GM19023 (cell line): ENCODE measurements around the gene FARS2.

Experiments used
- ATAC-seq: cut with Tn5 transposase; IDR thresholded peaks from one replicate; pipeline ENCODE4 v1.9.1; 2021; ENCODE audit warnings: mild to moderate bottlenecking, moderate library complexity; ENCODE audit not compliant: unreplicated experiment

FARS2 gene

DNA sequence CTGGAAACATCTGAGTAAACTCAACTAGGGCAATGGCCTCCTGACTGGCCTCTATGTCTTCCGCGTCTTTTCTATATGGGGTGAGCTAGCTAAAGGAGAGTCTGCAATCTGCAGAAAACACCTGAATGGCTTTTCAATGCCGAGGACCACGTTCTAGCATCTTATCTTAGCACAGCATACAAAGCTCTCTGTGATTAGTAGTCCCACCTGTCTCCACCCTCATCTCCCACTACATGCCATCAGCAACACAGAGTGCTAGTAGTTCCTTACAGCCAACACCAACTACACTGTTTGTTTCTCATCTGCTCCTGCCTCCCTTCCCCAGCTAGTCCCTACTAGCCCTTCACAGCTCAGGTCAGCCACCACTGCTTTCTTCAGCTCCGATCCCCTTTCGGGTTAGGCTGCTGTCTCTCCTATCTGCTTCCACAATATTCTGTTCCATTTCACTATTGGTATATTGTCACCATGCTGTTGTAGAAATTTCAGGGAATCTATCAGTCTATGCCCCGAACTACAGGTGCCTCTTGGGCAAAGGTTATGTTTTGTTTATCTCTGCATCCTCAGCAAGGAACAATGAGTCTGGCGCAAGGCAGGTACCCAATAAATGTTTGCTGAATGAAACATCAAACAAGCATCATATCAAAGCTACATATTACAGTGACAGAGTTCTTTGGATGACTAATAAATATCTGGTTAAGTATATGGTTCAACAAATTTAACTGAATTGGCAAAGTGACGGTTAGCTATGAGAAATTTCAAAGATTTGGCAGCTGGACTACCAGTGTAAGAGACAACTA, 12.8 kb upstream of the FARS2 start:
- no peak for ATAC-seq

DNA sequence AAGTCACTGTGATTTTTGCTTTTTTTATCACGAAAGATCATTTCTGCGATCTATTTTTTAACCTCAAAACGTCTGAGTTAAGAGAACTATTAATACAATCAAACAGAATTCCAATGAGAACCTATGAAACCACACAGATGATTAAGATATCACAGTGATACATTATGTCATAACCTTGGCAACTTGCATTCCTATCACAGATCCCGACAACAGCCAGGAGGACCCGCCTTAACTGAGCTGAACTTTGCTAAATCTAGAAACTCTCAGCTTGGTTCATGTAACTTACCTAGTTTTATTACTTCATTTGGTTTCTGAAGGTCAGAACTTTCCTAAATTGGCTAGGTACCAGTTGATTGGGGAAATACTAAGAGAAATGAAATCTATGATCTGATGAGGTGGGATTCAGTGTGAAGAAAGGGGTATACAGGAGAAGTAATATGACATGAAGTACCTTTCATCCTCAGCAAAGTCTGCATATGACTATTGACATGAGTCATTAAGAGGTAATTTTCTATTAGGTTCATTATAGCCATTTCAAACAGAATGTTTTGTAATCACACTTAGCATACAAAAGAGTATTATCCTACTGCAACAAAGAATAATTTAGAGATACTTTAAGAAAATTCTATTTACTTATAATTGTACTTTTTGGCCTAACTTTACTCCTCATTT, 11.7 kb upstream of the FARS2 start:
- no peak for ATAC-seq

DNA sequence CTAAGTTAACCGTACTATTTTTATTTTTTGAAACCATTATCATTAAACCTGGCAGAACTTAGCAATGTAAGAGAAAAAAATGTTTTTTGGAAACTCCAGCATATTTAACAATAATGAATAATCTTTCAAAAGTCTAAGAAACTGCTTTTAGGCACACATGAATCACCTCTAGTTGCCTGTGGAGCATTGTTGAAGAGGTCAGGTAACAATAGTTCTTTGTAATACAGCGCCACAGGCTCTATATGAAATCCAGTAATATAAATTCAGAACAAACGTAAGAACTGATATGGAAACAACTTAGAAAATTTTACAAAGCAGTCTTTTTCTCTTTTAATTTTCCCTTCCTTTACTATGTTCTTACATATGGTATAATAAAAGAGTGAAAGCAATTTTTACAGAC, 10.9 kb upstream of the FARS2 start:
- no peak for ATAC-seq

DNA sequence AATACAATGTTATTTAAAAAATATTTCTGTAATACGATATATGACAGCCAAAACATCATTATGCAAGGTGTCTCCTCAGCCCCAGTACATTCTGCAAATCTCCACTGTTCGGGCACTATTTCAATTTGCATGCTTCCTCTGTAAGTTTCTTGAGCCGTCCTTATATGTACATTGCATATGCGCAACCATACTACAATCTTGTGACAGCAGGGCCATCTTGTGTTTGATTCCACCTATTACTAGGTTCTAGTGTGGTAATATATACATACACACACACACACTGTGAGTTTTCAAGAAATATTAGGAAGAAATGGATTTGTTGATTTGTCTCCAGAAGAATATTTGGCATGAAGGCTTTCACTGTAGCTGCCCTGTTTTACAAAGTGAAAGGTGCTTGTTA, 10.4 kb upstream of the FARS2 start:
- ATAC-seq, result no peak

DNA sequence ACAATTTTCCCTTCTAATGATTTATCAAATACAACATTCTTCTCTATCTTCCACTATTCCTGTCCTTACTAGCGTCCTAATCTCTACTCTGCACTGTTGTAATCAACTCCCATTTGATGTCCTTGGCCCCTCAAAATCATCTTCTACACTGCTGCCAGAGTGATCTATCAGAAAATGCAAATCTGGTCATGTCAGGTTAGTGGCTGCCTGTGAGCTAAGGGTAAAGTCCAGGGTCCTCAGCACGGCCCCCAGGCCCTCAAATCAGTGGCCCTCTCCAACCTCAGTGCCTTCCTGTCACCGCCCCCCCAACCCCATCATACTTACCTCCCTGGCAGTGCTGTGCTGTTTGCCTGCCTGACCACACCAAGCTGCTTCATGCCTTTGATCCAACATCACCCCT, 4.4 kb upstream of the FARS2 start:
- no peak for ATAC-seq

DNA sequence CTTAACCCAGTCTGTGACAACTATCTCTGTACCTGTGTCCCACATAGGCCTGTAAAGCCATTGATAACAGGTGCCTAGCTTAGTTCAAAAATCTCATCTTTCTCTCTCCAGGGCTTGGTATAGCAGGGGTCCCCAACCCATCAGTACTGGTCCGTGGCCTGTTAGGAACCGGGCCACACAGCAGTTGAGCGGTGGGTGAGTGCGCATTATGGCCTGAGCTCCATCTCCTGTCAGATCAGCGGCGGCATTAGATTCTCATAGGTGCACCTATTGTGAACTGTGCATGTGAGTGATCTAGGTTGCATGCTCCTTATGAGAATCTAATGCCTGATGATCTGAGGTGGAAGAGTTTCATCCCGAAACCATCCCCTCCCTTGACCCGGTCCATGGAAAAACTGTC, 3.9 kb upstream of the FARS2 start:
- ATAC-seq, result no peak

DNA sequence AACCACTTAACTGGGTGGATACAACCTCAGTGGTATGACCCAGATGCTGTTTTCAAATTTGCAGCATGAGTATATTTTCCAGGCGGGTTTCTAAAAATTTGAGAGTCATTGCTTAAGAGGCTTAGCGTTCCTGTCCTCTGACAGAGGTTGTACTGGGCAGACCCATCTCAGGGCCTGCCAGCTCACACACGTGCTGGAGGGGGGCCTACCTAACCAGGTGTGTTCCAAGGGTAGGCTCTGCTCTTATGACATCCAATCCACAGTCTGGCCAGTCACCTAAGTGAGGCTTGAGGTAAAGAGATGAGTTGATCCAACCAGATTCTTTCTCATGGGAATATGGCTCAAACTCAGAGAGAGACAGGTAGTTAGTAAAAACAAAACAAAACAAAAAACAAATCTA, 1.9 kb upstream of the FARS2 start:
- ATAC-seq, result no peak

DNA sequence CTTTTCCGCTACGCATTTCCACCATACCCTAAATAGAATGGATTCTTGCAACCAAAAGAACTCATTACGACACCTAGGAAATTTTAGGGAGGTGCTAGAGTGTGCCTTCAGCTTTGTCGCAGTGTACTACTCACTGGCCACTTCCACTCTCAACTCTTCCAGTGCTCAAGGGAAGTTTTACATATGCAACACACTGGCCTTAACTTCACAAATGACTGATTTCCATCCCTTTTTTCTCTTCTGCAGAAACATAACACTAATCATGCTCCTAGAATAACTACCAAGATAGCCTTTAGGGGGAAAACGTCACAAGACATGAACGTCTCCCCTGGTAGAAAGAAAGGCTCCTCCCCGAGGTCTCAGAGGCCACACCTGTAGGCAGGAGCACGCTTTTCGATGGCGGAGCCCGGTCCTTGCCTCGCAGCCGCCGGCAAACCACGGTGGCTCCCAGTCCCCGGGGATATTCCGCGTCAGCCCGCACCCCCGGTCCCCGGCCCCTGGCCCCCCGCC, 1.1 kb upstream of the FARS2 start:
- peak; percentile 72 for ATAC-seq

DNA sequence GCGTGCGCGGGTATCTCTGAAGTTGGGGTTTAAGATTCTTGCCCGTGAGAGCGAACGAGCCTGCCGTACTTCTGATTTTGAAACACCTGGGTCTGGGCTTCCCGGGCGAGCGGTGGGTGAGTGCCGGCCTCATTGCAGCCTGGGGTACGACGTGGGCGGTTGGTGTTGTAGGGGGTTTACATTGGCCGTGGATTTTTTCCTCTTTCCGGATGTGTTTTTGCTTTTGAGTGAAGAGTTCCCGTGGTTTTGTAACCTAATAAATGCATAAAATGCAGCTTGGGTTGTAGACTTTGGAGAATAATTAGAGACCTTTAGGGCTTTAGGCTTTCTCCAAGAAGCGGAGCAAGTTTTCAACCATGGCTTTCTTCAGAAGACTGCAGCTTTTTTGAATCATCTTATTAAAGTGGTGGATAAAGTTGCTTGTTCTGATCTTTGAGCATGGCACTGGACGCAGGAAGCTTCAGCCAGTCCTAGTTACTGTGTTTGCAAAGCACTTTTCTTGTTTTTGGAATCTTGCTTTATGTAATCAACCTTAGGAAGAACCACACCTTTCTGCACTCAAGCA, 314 bp downstream of the FARS2 start:
- ATAC-seq, result no peak

DNA sequence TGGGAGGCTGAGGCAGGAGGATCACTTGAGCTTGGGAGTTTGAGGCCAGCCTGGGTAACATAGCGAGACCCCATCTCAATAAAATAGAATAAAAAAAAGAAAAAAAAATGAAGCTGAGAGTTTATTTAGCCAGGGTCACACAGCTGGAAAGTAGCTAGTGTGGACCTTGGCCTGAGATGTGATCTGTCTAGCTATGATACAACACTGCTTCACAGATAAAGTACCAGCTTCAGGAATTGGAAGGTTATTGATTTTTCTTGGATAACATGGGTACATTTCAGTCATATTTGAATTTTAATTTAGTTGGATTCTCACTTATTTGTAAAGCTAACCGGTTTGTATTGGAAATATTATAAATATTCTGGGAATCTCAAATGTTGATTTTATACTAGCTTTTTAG, 5.1 kb downstream of the FARS2 start:
- ATAC-seq, result no peak

DNA sequence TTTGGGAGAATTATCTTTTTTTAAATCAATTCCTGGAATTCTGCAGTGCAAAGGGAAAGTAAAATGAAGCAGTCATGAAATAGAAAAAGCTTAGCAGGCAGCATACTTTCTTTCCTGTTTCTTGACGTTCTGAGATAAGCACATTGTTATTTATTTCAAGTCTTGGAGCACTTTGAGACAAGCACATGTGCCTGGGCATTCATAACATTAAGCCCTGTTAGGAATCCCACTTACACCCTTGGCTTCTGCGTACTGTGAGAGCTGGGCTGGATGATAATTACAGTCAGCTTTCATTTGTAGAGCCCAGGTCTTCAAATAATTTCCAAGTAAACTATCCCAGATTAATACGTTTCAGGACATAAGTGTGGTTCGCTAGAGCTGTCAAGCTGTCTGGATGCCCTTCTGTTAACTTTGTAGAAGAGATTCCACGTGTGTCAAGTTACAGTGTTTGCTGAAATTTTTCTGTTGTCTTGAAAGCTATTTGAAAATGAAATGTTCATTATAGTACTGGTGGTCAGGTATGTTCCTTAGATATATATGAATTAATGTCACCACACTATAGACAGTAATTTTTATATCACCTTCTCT, 8.9 kb downstream of the FARS2 start:
- no peak for ATAC-seq

DNA sequence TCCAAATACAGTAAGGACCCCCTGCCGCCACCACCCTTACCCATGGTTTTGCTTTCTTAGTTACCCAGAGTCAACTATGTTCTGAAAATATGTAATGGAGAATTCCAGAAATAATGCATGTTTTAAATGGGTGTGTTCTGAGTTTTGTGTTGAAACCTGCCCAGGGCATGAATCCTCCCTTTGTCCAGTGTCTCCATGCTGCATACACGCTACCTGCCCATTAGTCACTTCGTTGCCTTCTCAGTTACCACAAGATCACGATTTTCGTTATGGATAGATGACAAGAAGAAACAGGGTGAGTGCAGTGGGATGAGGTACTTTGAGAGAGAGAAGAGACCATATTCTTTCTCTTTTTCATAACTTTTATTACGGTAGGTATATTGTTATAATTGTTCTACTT, 10.6 kb downstream of the FARS2 start:
- no peak for ATAC-seq

DNA sequence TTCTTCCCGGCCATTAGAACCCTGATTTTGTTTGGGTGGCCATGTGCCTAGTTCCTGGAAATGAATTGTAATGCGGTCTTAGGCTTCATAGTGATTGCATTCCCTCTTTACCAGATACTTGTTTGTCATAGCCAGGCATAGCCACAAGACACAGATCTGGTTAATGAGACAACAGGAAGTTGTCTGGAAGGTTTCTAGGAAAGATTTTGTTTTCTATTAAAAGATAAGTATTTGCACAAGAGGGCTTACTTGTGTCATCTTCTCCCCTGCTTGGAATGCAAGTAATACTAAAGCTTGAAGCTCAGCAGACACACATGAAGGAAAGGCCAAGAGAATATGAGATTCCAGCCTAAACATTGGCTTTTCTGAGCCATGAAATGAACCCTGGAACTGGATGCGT, 12.9 kb downstream of the FARS2 start:
- ATAC-seq, result no peak

DNA sequence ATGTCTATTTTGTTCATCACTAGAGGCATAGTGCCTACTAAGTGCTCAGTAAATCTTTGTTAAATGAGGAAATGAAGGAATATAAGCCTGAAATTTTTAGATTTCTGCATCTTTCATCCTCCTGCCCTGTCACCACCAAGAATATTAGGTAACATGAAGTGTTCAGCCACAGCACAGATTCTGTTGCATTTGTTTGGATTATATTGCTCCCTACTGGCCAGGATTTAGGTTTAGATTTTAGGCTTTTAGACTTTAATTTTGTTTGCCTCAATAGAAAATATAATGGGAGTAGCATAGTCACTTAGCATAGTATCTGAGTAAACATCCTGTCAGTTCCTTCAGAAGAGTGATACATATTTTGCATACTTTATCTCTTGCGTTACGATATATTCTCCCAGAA, 14.2 kb downstream of the FARS2 start:
- ATAC-seq, result no peak

DNA sequence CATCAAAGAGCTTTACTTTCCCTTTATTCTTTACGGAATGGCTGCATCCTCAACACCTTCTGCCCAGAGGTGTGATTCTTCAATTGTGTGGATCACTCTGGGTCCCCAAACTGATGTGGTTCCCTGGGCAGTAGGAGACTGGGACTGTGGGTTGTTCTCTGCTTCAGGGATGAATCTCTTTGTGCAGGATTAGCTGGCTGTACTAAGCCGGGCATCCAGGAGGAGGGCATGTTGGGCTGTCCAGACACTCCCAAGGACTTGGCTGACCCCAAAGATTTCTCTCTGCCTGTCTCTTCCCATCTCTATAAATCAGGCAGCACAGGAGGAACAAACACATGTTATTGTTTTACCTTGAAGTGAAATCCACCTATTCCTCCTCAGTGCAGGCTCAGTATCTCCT, 15.3 kb downstream of the FARS2 start:
- no peak for ATAC-seq

DNA sequence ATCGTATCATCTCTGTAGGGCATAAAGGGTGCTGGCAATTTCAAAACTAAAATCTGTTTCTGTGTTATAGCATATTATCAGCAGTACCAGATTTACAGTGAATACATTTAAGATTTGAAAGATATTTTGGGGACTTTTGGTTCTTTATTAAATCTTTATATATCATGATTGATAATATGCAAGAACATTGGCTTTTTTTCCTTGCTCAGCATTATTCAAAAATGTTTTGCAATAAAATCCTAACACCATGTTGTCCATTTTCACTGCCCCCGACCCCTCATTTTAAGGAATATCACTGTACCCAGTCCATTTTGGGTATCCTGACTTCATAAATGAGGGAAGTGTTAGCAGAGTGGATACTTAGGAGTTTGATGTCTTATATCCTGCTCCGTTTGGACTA, 16.3 kb downstream of the FARS2 start:
- no peak for ATAC-seq

DNA sequence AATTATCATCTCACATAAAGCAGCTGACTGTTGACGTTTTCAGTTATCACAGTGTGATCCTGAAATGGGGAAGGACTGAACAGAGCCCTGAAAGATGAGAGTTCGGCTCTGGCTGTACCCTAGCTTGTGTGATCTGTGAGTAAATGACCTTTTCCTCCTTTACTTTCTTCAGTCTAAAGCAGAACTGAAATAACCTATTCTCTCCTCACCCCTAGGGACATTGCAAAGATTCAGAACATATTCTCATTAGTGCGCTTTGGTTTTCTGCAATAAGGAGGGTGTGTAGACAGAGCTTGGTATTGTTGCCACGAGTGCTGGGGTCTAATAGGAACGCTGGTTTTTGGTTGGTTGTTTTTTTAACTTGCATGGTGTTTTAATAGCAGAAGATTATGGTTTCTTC, 16.7 kb downstream of the FARS2 start:
- peak; percentile 49 for ATAC-seq

DNA sequence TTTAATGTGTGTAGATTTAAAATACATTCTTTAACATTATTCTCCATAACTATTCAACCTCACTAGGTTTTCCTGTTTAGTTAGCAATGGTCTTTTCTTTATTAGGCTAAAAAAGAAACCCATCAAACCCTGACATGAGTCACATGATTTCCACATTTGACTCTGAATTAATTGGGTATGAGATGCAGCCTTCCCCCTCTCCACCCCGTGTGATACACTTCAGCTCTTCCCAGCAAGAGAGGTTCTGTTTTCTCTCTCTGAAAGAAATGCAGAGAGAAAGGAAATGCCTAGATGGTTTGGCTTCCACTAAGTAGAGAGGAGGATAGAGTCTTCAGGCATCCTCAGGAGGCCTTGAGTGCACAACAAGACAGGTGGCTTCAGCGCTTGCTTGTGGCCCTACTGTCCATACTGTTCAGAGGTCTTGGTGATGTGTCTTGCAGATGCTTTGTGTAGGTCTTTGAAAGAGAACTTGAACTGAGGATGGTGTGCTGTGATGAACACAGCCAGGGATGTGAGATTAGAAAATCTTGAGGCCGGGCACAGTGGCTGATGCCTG, 17.3 kb downstream of the FARS2 start:
- ATAC-seq, result no peak

DNA sequence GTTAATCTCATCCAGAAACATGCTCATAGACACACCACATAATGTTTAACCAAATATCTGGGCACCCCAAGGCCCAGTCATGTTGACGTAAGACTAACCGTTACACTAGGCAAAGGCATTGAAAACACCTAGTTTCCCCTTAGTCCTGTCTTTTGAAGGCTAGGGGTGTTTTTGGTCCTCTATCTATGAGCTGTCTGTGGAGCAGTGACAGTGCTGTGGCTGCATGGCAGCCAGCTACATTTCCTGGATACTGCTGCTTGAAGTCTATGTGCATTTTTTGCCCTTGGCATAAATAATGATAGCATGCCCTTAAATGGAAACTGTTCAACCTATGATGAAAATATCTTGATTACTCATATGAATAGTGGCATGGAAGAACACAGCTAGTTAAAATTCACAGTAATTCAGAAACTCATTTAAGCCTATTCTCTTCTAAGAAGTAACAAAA, 18.6 kb downstream of the FARS2 start:
- no peak for ATAC-seq

DNA sequence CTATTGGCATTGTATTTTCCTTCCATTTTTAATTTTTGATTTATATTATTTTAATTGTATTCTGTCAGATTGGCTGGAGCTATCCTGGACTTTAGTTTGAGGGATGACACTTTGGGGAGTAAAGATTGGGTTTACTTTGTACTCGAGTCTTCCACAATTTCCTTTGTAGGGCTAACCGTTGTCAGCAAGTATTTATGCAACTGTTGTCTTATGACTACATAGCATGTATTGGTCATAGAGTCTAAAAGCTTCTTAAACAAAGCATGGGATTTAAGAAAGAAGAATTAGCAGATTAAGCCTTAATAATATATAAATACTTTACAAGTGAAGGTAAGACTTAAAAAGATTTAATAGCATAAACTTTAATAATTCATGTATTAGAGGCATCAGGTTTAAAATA, 19.6 kb downstream of the FARS2 start:
- ATAC-seq, result no peak

DNA sequence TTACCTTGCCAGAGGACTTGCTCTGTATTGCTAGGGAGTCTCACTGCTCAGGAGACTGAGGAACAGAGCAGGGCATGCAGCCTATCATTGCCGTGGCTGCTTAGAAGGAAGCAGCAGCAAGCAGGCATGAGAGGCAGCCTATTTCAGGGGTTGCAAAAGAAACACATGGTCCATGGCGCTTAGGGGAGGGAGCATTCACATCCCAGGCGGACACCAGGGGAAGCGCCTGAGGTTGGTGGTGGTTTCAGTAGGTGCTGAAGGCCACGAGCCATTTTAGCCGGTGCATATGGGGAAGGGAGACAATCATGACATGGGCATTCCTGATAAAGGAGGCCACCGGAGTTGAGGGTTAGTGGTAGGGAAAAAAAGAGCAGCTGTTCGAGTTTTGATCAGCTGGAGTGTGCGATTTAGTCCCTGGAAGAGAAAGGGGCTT, 20.9 kb downstream of the FARS2 start:
- ATAC-seq, result no peak
